HUES64 (cell line): Measurements from ENCODE around the gene SCAPER.

Experiments used
- H3K27ac ChIP-seq: 2 replicates; pipeline ENCODE4 v1.7.0; 2013; ENCODE audit warnings: low read depth, low read length, inconsistent platforms
- H3K27me3 ChIP-seq: 2 replicates; pipeline ENCODE4 v1.6.1; 2013; ENCODE audit warnings: mild to moderate bottlenecking, low read length; ENCODE audit not compliant: insufficient read depth
- H3K36me3 ChIP-seq: 2 replicates; pipeline ENCODE4 v1.6.1; 2013; ENCODE audit warnings: mild to moderate bottlenecking, low read length; ENCODE audit not compliant: insufficient read depth
- H3K4me1 ChIP-seq: 2 replicates; pipeline ENCODE4 v1.6.1; 2013; ENCODE audit warnings: mild to moderate bottlenecking, low read length, moderate library complexity; ENCODE audit not compliant: insufficient read depth
- H3K4me3 ChIP-seq: 2 replicates; pipeline ENCODE4 v1.5.1; 2013; ENCODE audit warnings: mild to moderate bottlenecking, low read length, moderate library complexity
- H3K9ac ChIP-seq: 2 replicates; pipeline ENCODE4 v1.6.1; 2013; ENCODE audit warnings: mild to moderate bottlenecking, low read depth, low read length
- H3K9me3 ChIP-seq: 2 replicates; pipeline ENCODE4 v1.6.1; 2013; ENCODE audit warnings: low read depth, low read length; ENCODE audit not compliant: insufficient read depth
- WGBS: fragments of 150-250, 120-280 bp; methylation state at CpG from one replicate; pipeline ENCODE4 v1.1.7; 2013; ENCODE audit warnings: missing lambda C conversion rate; 5-methylcytosine and 5-hydroxymethylcytosine counted together

Gene SCAPER

DNA sequence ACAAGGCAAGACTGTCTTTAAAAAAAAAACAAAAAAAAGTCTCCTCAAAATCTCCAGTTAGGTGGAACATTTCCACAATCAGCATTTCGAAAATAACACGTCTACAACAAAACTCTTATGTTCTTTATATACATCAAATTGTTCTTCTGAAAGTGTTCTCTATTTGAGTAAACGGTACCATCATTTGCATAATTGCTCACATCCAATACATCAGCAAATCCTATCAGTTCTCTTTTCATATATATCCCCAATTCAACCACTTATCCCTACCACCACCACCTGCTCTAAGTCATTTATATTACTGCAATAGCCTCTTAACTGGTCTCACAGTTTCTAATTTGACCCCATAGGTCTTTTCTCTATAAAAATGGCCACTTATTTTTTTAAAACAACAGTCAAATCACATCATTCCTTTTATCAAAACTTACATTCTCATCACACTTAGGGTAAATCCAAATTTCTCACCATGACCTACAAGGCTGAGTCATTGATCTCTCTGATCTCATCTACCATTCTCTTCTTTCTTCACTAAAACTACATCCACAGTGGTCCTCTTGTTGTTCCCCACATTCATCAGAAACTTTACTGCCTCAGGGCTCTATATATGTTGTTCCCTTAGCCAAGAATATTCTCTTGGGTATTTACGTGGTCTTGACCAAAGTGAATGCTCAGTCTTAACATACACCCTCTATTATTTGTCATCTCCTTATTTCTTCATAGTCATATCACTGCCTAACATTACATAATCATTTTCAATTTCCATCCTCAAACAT is 237.0 kb downstream of the SCAPER start:
- Histone ChIP-seq H3K4me1 (no peaks in the 10 kb centered on the region), H3K4me3 (no peak overlapping the region)
- 96% methylated on average over 3 of the region's 4 CpGs for WGBS

GRCh38 chr15:76664895-76665294 is 240.2 kb downstream of the SCAPER start:
- no peak overlapping the region for H3K27ac ChIP-seq
- no peak overlapping the region for H3K4me3 ChIP-seq
- WGBS, result 97% methylated on average over 5 of the region's 5 CpGs
- H3K36me3 ChIP-seq, result no peaks in the 10 kb centered on the region
- H3K27me3 ChIP-seq, result no peaks in the 10 kb centered on the region
- no peaks in the 10 kb centered on the region for H3K9me3 ChIP-seq
- no peaks in the 10 kb centered on the region for H3K4me1 ChIP-seq
- no peak overlapping the region for H3K9ac ChIP-seq

More for the DNA sequence above, 237.0 kb downstream of the SCAPER start:
- H3K27me3 ChIP-seq, result no peaks in the 10 kb centered on the region
- H3K9ac ChIP-seq, result no peak overlapping the region
- no peaks in the 10 kb centered on the region for H3K9me3 ChIP-seq
- H3K36me3 ChIP-seq, result no peaks in the 10 kb centered on the region
- H3K27ac ChIP-seq, result no peak overlapping the region

DNA sequence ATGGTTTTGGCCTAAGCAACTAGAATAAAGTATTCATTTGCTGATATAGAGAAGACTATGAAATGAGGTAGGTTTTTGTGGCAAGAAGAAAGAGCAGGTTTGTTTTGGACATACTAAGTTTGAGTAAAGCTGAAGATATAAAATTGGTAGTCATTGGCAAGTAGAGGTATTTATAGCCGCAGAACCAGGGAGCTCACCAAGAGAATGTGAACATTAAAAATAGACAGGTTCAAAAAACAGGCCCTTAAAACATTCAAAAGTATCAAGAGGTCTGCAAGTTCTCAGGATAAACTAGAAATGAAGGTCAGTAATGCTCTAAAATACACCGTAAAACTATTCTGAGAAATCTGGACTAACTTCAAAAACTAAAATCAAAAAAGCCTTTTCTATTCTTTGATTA is 240.7 kb downstream of the SCAPER start:
- no peaks in the 10 kb centered on the region for H3K27me3 ChIP-seq
- no peak overlapping the region for H3K4me3 ChIP-seq
- no peaks in the 10 kb centered on the region for H3K4me1 ChIP-seq
- H3K27ac ChIP-seq, result no peak overlapping the region
- no peaks in the 10 kb centered on the region for H3K36me3 ChIP-seq
- WGBS, result 97% methylated on average over 2 of the region's 2 CpGs
- H3K9me3 ChIP-seq, result no peaks in the 10 kb centered on the region
- no peak overlapping the region for H3K9ac ChIP-seq

- H3K36me3 ChIP-seq, result no peaks in the 10 kb centered on the region
- no peak overlapping the region for H3K9ac ChIP-seq
- no peaks in the 10 kb centered on the region for H3K9me3 ChIP-seq
- H3K27ac ChIP-seq, result no peak overlapping the region
- no peaks in the 10 kb centered on the region for H3K27me3 ChIP-seq
- H3K4me1 ChIP-seq, result no peaks in the 10 kb centered on the region
- H3K4me3 ChIP-seq, result no peak overlapping the region
- WGBS, result 93% methylated on average over 1 of the region's 2 CpGs
Observed at GRCh38 chr15:76663529-76663928, 241.6 kb downstream of the SCAPER start.

GRCh38 chr15:76648732-76649444 is 256.3 kb downstream of the SCAPER start:
- Histone ChIP-seq H3K27ac (no peak overlapping the region), H3K36me3 (no peaks in the 10 kb centered on the region), H3K27me3 (no peaks in the 10 kb centered on the region), H3K4me1 (peaks cover 4% of the 10 kb centered on the region; the same call in 1 of the 2 replicates), H3K4me3 (no peak overlapping the region), H3K9me3 (no peaks in the 10 kb centered on the region), H3K9ac (0 out of 2 replicates have a peak overlapping the region, but pooled peaks have one; percentile 30)
- WGBS, result 83% methylated on average over 7 of the region's 8 CpGs

DNA sequence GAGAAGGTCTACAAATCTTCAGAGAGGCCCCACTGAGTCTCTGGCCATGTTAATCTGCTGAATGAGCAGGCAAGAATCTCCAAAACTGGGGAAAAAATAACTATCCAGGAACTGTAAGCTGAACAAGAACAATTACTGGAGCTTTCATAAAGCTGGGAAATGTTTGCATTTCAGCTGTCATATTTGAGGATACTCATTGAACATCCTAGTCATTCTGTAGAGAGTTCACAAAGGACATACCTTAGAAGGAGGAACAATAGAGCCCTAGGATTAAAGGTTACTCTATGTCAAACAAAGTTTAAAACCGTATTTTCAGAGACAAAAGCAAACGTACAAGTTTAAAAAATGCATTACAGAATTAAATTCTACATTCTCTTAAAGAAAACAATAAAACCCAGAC is 257.5 kb downstream of the SCAPER start:
- WGBS, result 95% methylated on average over 2 of the region's 2 CpGs
- no peaks in the 10 kb centered on the region for H3K9me3 ChIP-seq
- H3K27me3 ChIP-seq, result no peaks in the 10 kb centered on the region
- H3K9ac ChIP-seq, result no peak overlapping the region
- no peak overlapping the region for H3K4me3 ChIP-seq
- H3K27ac ChIP-seq, result no peak overlapping the region
- no peaks in the 10 kb centered on the region for H3K36me3 ChIP-seq
- peaks cover 4% of the 10 kb centered on the region; the same call in 1 of the 2 replicates for H3K4me1 ChIP-seq

- Histone ChIP-seq H3K27ac (no peak overlapping the region), H3K9me3 (no peaks in the 10 kb centered on the region; the same call in 1 of the 2 replicates), H3K9ac (no peak overlapping the region), H3K4me3 (no peak overlapping the region), H3K4me1 (peaks cover 4% of the 10 kb centered on the region; the same call in 1 of the 2 replicates), H3K27me3 (no peaks in the 10 kb centered on the region), H3K36me3 (no peaks in the 10 kb centered on the region)
- WGBS, result no CpG with 5 or more reads among the region's 1 CpG
Observed at GRCh38 chr15:76644646-76645045, 260.5 kb downstream of the SCAPER start.

- no peak overlapping the region for H3K27ac ChIP-seq
- H3K36me3 ChIP-seq, result no peaks in the 10 kb centered on the region
- no peaks in the 10 kb centered on the region; the same call in 1 of the 2 replicates for H3K9me3 ChIP-seq
- no peak overlapping the region for H3K4me3 ChIP-seq
- no peaks in the 10 kb centered on the region for H3K27me3 ChIP-seq
- no peak overlapping the region for H3K9ac ChIP-seq
- no peaks in the 10 kb centered on the region for H3K4me1 ChIP-seq
Observed at GRCh38 chr15:76642671-76643070, 262.5 kb downstream of the SCAPER start.

- Histone ChIP-seq H3K9ac (no peak overlapping the region), H3K27me3 (no peaks in the 10 kb centered on the region), H3K4me3 (no peak overlapping the region), H3K27ac (no peak overlapping the region), H3K9me3 (peaks cover 17% of the 10 kb centered on the region; the same call in 1 of the 2 replicates), H3K36me3 (no peaks in the 10 kb centered on the region), H3K4me1 (no peaks in the 10 kb centered on the region)
- 98% methylated on average over 1 of the region's 1 CpG for WGBS
Observed at GRCh38 chr15:76637166-76637565, 268.0 kb downstream of the SCAPER start.

GRCh38 chr15:76636059-76636458 is 269.1 kb downstream of the SCAPER start:
- H3K27me3 ChIP-seq, result no peaks in the 10 kb centered on the region
- H3K9me3 ChIP-seq, result peaks cover 17% of the 10 kb centered on the region; the same call in 1 of the 2 replicates
- H3K9ac ChIP-seq, result no peak overlapping the region
- no peak overlapping the region for H3K27ac ChIP-seq
- no peak overlapping the region for H3K4me3 ChIP-seq
- no peaks in the 10 kb centered on the region for H3K36me3 ChIP-seq
- no peaks in the 10 kb centered on the region for H3K4me1 ChIP-seq

DNA sequence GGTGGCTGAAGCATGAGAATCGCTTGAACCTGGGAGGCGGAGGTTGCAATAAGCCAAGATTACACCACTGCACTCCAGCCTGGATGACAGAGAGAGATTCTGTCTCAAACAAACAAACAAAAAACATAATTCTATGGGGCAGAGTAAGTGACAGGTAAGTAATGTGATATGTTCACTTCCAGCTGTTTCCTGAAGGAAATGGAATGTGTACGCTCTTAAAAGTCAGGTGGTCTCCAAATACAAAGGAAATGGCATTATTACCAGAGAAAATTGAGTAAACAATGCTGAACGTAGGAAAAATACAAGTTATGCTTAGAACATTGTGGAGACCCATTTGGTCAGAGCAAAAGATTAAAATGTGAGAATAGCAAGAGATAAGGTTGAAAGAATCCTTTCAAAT is 278.5 kb downstream of the SCAPER start:
- Histone ChIP-seq H3K9me3 (no peaks in the 10 kb centered on the region), H3K9ac (no peak overlapping the region), H3K27me3 (no peaks in the 10 kb centered on the region), H3K4me3 (no peak overlapping the region), H3K36me3 (no peaks in the 10 kb centered on the region), H3K27ac (no peak overlapping the region), H3K4me1 (no peaks in the 10 kb centered on the region)
- 95% methylated on average over 4 of the region's 4 CpGs for WGBS
